MM.1S (cell line): Measurements from ENCODE around the gene MZF1.
A peak's percentile ranks its signal among the peaks of the same experiment; 100 is the strongest.

Experiments
- DNase-seq: peaks from one replicate; pipeline ENCODE4 v3.0.0-alpha.2; 2015
- H2AFZ ChIP-seq: fragments of 300-600 bp; sonication (generic); 2 replicates; pipeline ENCODE4 v1.6.0; 2016; ENCODE audit warnings: antibody characterized with exemption, low read length
- H3F3A ChIP-seq: fragments of 300-600 bp; sonication (generic); 2 replicates; pipeline ENCODE4 v1.6.1; 2016; ENCODE audit warnings: mild to moderate bottlenecking, antibody characterized with exemption, low read length, moderate library complexity, mixed read lengths; ENCODE audit not compliant: insufficient read depth
- H3K27ac ChIP-seq: fragments of 300-600 bp; sonication (generic); 2 replicates; pipeline ENCODE4 v1.5.1; 2016; ENCODE audit warnings: mild to moderate bottlenecking, low read length
- H3K27me3 ChIP-seq: fragments of 300-600 bp; sonication (generic); replicated peaks from 2 replicates; pipeline ENCODE4 v1.6.0; 2016; ENCODE audit warnings: low read length; ENCODE audit not compliant: insufficient read depth
- H3K36me3 ChIP-seq: fragments of 300-600 bp; sonication (generic); replicated peaks from 2 replicates; pipeline ENCODE4 v1.6.1; 2016; ENCODE audit warnings: mild to moderate bottlenecking, low read length, mixed read lengths; ENCODE audit not compliant: insufficient read depth
- H3K4me1 ChIP-seq: fragments of 300-600 bp; sonication (generic); 2 replicates; pipeline ENCODE4 v1.6.1; 2016; ENCODE audit warnings: low read length, mixed read lengths
- H3K4me2 ChIP-seq: fragments of 300-600 bp; sonication (generic); 2 replicates; pipeline ENCODE4 v1.6.0; 2016; ENCODE audit warnings: low read depth, low read length
- H3K4me3 ChIP-seq: fragments of 300-600 bp; sonication (generic); 2 replicates; pipeline ENCODE4 v1.5.1; 2016; ENCODE audit warnings: low read length, mixed read lengths
- H3K79me2 ChIP-seq: fragments of 300-600 bp; sonication (generic); 2 replicates; pipeline ENCODE4 v1.6.1; 2016; ENCODE audit warnings: mixed run types, low read length, mixed read lengths
- H3K9ac ChIP-seq: fragments of 300-600 bp; sonication (generic); 2 replicates; pipeline ENCODE4 v1.6.1; 2016; ENCODE audit warnings: low read length, mixed read lengths
- H3K9me2 ChIP-seq: fragments of 300-600 bp; sonication (generic); replicated peaks from 2 replicates; pipeline ENCODE4 v1.6.1; 2016; ENCODE audit warnings: mild to moderate bottlenecking, low read length, mixed read lengths; ENCODE audit not compliant: insufficient read depth
- H3K9me3 ChIP-seq: fragments of 300-600 bp; sonication (generic); replicated peaks from 2 replicates; pipeline ENCODE4 v1.6.1; 2016; ENCODE audit warnings: mild to moderate bottlenecking, low read length, mixed read lengths; ENCODE audit not compliant: insufficient read depth
- H4K20me1 ChIP-seq: fragments of 300-600 bp; sonication (generic); 2 replicates; pipeline ENCODE4 v1.6.1; 2016; ENCODE audit warnings: mild to moderate bottlenecking, low read length, moderate library complexity, mixed read lengths; ENCODE audit not compliant: insufficient read depth
- EZH2 ChIP-seq: fragments of 300-600 bp; sonication (generic); optimal IDR thresholded peaks from 2 replicates; pipeline ENCODE3; 2017; ENCODE audit warnings: low read depth, mild to moderate bottlenecking, antibody characterized with exemption, low read length, mixed read lengths
- EZH2phosphoT487 ChIP-seq: fragments of 300-600 bp; sonication (generic); IDR thresholded peaks from 2 replicates; pipeline ENCODE4 v1.6.1; 2018; ENCODE audit warnings: antibody characterized with exemption, low read length
- TF ChIP-seq, protein P1 (sequence below): fragments of 300-600 bp; sonication (generic); IDR thresholded peaks from 2 replicates; pipeline ENCODE4 v1.5.1; 2016; ENCODE audit warnings: antibody characterized with exemption, low read length, mixed read lengths

Gene MZF1

DNA sequence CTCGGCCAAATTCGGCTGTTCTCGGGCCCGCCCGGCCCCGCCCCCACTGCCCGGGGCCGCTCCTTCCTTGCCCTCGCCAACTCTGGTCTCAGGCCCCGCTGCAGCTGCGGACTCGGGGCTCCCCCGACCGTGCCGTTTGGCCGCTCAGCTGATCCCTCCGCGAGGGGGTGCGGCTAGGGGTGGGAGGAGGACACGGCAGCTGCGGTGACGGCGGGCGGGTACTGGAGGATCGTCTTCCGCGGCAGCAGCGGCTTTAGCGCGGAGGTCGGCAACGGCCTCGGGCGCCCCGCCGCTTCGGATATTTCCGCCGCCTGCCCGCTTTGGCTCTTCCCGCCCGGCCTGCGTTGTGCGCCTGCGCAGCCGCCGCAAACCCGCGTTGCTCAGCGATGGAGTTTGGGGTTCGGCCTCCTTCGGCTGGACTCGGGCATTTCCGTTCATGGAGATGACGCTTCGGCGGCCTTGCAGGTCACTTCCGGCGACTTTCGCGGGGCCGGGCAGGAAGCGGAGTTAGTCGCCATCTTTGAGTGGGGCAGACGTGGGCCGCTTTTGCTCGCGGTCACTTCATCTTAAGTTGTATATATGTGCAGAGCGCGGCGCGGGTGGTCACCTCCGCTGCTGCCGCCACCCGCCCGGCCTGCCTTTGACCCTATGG lies 14.4 kb downstream of the MZF1 start:
- H3K4me1 ChIP-seq = peaks cover 26% of the 10 kb centered on the region
- no peaks in the 10 kb centered on the region for H3K9me3 ChIP-seq
- H3K79me2 ChIP-seq = peaks cover 38% of the 10 kb centered on the region
- peak overlapping the region; percentile 75 for H3K4me2 ChIP-seq
- TF ChIP-seq, protein P1, sequence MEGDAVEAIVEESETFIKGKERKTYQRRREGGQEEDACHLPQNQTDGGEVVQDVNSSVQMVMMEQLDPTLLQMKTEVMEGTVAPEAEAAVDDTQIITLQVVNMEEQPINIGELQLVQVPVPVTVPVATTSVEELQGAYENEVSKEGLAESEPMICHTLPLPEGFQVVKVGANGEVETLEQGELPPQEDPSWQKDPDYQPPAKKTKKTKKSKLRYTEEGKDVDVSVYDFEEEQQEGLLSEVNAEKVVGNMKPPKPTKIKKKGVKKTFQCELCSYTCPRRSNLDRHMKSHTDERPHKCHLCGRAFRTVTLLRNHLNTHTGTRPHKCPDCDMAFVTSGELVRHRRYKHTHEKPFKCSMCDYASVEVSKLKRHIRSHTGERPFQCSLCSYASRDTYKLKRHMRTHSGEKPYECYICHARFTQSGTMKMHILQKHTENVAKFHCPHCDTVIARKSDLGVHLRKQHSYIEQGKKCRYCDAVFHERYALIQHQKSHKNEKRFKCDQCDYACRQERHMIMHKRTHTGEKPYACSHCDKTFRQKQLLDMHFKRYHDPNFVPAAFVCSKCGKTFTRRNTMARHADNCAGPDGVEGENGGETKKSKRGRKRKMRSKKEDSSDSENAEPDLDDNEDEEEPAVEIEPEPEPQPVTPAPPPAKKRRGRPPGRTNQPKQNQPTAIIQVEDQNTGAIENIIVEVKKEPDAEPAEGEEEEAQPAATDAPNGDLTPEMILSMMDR = no peak
- TF ChIP-seq EZH2 (no peak), EZH2phosphoT487 (no peak)
- peak overlapping the region; percentile 56; the same call in 1 of the 2 replicates for H2AFZ ChIP-seq
- peak overlapping the region; percentile 99 for H3K9ac ChIP-seq
- H3F3A ChIP-seq = peaks cover 45% of the 10 kb centered on the region
- H3K27ac ChIP-seq = peak overlapping the region; percentile 96
- peak overlapping the region; percentile 82 for H3K4me3 ChIP-seq
- H3K9me2 ChIP-seq = no peaks in the 10 kb centered on the region
- H3K36me3 ChIP-seq = no peaks in the 10 kb centered on the region
- H3K27me3 ChIP-seq = no peaks in the 10 kb centered on the region
- DNase-seq = peak; percentile 99
- no peaks in the 10 kb centered on the region for H4K20me1 ChIP-seq

DNA sequence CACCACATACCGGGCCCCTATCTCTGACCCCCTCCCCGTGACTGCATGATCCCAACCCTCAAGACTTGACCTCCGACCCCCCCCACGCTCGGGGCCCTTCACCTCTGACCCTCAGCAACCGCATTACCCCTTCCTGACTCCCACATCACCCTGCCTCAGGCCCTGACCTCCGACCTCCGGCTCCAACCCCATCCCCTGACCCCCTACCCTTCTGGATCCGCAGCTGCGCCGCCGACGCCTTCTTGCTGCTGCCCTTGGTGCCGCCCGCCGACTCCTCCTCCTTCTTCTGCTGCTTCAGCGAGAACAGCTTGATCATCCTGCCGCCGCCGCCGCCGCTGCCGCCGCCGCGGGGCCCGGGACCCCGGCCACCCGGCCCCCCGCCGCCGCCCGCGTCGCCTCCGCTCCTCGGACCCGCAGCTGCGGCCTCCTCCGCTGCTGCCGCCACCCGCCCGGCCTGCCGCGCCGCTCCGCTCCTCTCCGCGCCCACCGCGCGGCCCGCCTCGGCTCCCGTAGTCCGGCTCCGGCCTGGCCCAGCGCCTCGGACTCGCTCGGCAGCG lies 15.0 kb downstream of the MZF1 start, which contains the start of gene UBE2M:
Gene UBE2M (minus strand): TSS at position 546 of the 557 bp plus-strand sequence. CDS start 230 bp downstream, at position 316.
- Histone ChIP-seq H3K9me2 (no peaks in the 10 kb centered on the region), H3K4me2 (peak within 1 kb of the TSS; percentile 84), H3K4me3 (peak within 1 kb of the TSS; percentile 97), H3K9me3 (no peaks in the 10 kb centered on the region), H2AFZ (peak within 1 kb of the TSS; percentile 56; the same call in 1 of the 2 replicates), H3K79me2 (peaks cover 41% of the 10 kb centered on the region), H3F3A (peaks cover 48% of the 10 kb centered on the region), H3K9ac (peak within 1 kb of the TSS; percentile 99), H3K36me3 (no peaks in the 10 kb centered on the region), H3K4me1 (peaks cover 26% of the 10 kb centered on the region), H4K20me1 (no peaks in the 10 kb centered on the region), H3K27ac (peak within 1 kb of the TSS; percentile 96), H3K27me3 (no peaks in the 10 kb centered on the region)
- DNase-seq = peak; percentile 27
- TF ChIP-seq, protein P1 = no peak
- TF ChIP-seq EZH2phosphoT487 (no peak), EZH2 (no peak)

DNA sequence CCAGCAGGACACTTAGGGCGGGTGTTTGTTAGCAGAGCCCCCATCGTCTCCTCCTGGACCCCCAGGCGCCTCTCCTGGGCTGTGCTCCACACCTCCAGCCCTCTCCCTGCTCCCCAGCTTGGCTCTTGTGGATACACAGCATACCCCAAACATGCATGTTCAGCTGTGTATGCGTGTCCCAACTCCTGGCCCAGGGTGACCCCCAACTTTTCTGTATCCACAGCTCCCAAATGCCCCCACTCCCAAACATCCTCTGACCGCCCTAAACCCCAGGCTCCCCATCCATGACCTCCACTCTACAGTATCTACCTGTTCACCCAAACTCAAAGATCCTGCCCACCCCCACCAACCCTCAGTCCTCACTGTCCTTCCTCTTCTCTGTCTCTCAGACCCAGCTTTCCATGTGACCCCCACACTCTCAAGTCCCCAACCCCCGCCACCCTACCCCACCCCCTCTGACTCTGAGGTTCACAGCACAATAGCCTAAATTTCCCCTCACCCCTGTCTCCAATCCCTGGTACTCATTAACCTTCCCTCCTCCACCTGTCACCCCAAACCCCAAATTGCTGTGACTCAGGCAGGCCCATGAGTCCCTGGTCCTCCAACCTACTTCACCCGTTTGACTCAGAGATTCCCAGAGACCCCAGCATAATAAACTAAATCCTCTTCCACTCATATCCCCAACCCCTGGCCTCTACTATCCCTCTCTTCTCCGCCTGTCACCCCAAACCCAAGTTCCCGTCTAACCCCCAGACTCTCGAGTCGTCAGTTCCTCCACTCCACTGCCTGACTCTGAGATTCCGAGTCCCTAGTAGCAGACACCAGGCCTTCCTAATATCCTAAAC lies 15.7 kb downstream of the MZF1 start:
- peak overlapping the region; percentile 84 for H3K4me2 ChIP-seq
- H4K20me1 ChIP-seq = no peaks in the 10 kb centered on the region
- no peak overlapping the region for H2AFZ ChIP-seq
- H3K9me3 ChIP-seq = no peaks in the 10 kb centered on the region
- peaks cover 26% of the 10 kb centered on the region for H3K4me1 ChIP-seq
- peak overlapping the region; percentile 97 for H3K4me3 ChIP-seq
- no peaks in the 10 kb centered on the region for H3K9me2 ChIP-seq
- peaks cover 41% of the 10 kb centered on the region for H3K79me2 ChIP-seq
- peak overlapping the region; percentile 77; the same call in 1 of the 2 replicates for H3K27ac ChIP-seq
- peaks cover 53% of the 10 kb centered on the region for H3F3A ChIP-seq
- TF ChIP-seq EZH2phosphoT487 (no peak), EZH2 (no peak)
- TF ChIP-seq, protein P1 = no peak
- peak overlapping the region; percentile 82 for H3K9ac ChIP-seq
- DNase-seq = no peak
- H3K36me3 ChIP-seq = no peaks in the 10 kb centered on the region
- no peaks in the 10 kb centered on the region for H3K27me3 ChIP-seq
